HEK293 (cell line): Measurements from ENCODE around the gene PTPRG.

Source experiments
- CTCF ChIA-PET: fragments of 350-600 bp; formaldehyde crosslinking; extraction: SDS; loops from one replicate; lab custom pipeline; 2021; ENCODE audit warnings: antibody characterized with exemption; lab: Yijun Ruan, JAX
- POLR2A ChIA-PET: fragments of 300-600 bp; formaldehyde crosslinking; extraction: SDS; loops from one replicate; lab custom pipeline; 2020; ENCODE audit warnings: antibody characterized with exemption, inconsistent platforms; lab: Yijun Ruan, JAX
- H3K27ac ChIP-seq: fragments of 200-500 bp; sonication (Bioruptor generic); 2 replicates; pipeline ENCODE4 v1.5.1; 2014; ENCODE audit warnings: low read depth, low read length, control low read depth, inconsistent platforms; ENCODE audit errors: extremely low read depth
- H3K36me3 ChIP-seq, 2 experiments: fragments of 200-500 bp in 1 of 2; sonication (Bioruptor generic) in 1 of 2; 1 replicate in 1 of 2; 2 replicates in 1 of 2; pipeline ENCODE4 v1.5.1; 2014 to 2017; ENCODE audit warnings: inconsistent platforms in 2 of 2, low read length in 2 of 2; ENCODE audit not compliant: control insufficient read depth in 2 of 2, insufficient read depth in 1 of 2
- H3K4me1 ChIP-seq: fragments of 200-500 bp; sonication (Bioruptor generic); 2 replicates; pipeline ENCODE4 v1.5.1; 2014; ENCODE audit warnings: mild to moderate bottlenecking, low read length, inconsistent platforms; ENCODE audit not compliant: control insufficient read depth, insufficient read depth
- H3K4me3 ChIP-seq: 2 replicates; pipeline ENCODE4 v1.5.1; 2011; ENCODE audit warnings: low read depth, mild to moderate bottlenecking, control low read depth, low read length, moderate library complexity
- H3K9me3 ChIP-seq: fragments of 200-500 bp; sonication (Bioruptor generic); 2 replicates; pipeline ENCODE4 v1.5.1; 2014; ENCODE audit warnings: low read depth, low read length, inconsistent platforms; ENCODE audit not compliant: control insufficient read depth, insufficient read depth
- FEZF1 ChIP-seq: fragments of 450-650 bp; formaldehyde crosslinking; IDR thresholded peaks from 2 replicates; pipeline ENCODE4 v1.5.1; 2016; ENCODE audit warnings: missing biosample characterization, missing genetic modification characterization
- GLI2 ChIP-seq: fragments of 450-650 bp; formaldehyde crosslinking; IDR thresholded peaks from 2 replicates; pipeline ENCODE4; 2017; ENCODE audit warnings: missing biosample characterization, missing genetic modification characterization, low read depth, borderline replicate concordance
- GLIS2 ChIP-seq: fragments of 450-650 bp; formaldehyde crosslinking; IDR thresholded peaks from 2 replicates; pipeline ENCODE4 v1.5.1; 2016; ENCODE audit warnings: missing biosample characterization, missing genetic modification characterization
- KLF16 ChIP-seq: fragments of 450-650 bp; formaldehyde crosslinking; IDR thresholded peaks from 2 replicates; pipeline ENCODE4 v1.5.1; 2017; ENCODE audit warnings: missing biosample characterization, missing genetic modification characterization
- KLF7 ChIP-seq: fragments of 450-650 bp; formaldehyde crosslinking; IDR thresholded peaks from 2 replicates; pipeline ENCODE4 v1.5.1; 2016; ENCODE audit warnings: missing biosample characterization, missing genetic modification characterization, borderline replicate concordance
- MEIS1 ChIP-seq: sonication (generic); formaldehyde crosslinking; IDR thresholded peaks from 2 replicates; pipeline ENCODE4 v1.8.1; 2022; ENCODE audit warnings: missing genetic modification reagents, mild to moderate bottlenecking, borderline replicate concordance
- MZF1 ChIP-seq: fragments of 450-650 bp; formaldehyde crosslinking; IDR thresholded peaks from 2 replicates; pipeline ENCODE4 v1.5.1; 2017; ENCODE audit warnings: missing biosample characterization, missing genetic modification characterization, borderline replicate concordance
- SP2 ChIP-seq: fragments of 450-650 bp; formaldehyde crosslinking; IDR thresholded peaks from 2 replicates; pipeline ENCODE4 v1.5.1; 2016; ENCODE audit warnings: missing biosample characterization, missing genetic modification characterization
- ZBTB20 ChIP-seq: fragments of 450-650 bp; formaldehyde crosslinking; IDR thresholded peaks from 2 replicates; pipeline ENCODE4 v1.5.1; 2016; ENCODE audit warnings: missing biosample characterization, missing genetic modification characterization
- ZNF292 ChIP-seq: fragments of 450-650 bp; formaldehyde crosslinking; IDR thresholded peaks from 2 replicates; pipeline ENCODE4 v1.5.1; 2016; ENCODE audit warnings: low read depth, missing biosample characterization, missing genetic modification characterization, borderline replicate concordance
- ZNF302 ChIP-seq: fragments of 450-650 bp; formaldehyde crosslinking; IDR thresholded peaks from 2 replicates; pipeline ENCODE4 v1.5.1; 2016; ENCODE audit warnings: missing biosample characterization, missing genetic modification characterization, low read depth
- ZNF341 ChIP-seq: fragments of 450-650 bp; formaldehyde crosslinking; IDR thresholded peaks from 2 replicates; pipeline ENCODE4; 2016; ENCODE audit warnings: low read depth, missing biosample characterization, missing genetic modification characterization
- ZNF629 ChIP-seq: fragments of 450-650 bp; formaldehyde crosslinking; IDR thresholded peaks from 2 replicates; pipeline ENCODE4 v1.5.1; 2017; ENCODE audit warnings: missing biosample characterization, missing genetic modification characterization
- ZNF701 ChIP-seq: fragments of 450-650 bp; formaldehyde crosslinking; IDR thresholded peaks from 2 replicates; pipeline ENCODE4 v1.5.1; 2016; ENCODE audit warnings: missing biosample characterization, missing genetic modification characterization
- ZNF768 ChIP-seq: fragments of 450-650 bp; formaldehyde crosslinking; IDR thresholded peaks from 2 replicates; pipeline ENCODE4 v1.5.1; 2018; ENCODE audit warnings: missing biosample characterization, mild to moderate bottlenecking, missing genetic modification characterization
- ZSCAN30 ChIP-seq: fragments of 450-650 bp; IDR thresholded peaks from 2 replicates; pipeline ENCODE4 v1.5.1; 2018; ENCODE audit warnings: missing biosample characterization, mild to moderate bottlenecking, missing genetic modification characterization, moderate library complexity
- TF ChIP-seq, protein P1 (sequence below): fragments of 450-650 bp; formaldehyde crosslinking; conservative IDR thresholded peaks from 2 replicates; pipeline ENCODE4 v1.5.1; 2016; ENCODE audit warnings: low read depth, missing biosample characterization, missing genetic modification characterization
- TF ChIP-seq, protein P2 (sequence below): fragments of 450-650 bp; formaldehyde crosslinking; conservative IDR thresholded peaks from 2 replicates; pipeline ENCODE4 v1.5.1; 2016; ENCODE audit warnings: low read depth, missing biosample characterization, missing genetic modification characterization
- TF ChIP-seq, protein P3 (sequence below): fragments of 450-650 bp; formaldehyde crosslinking; IDR thresholded peaks from 2 replicates; pipeline ENCODE4 v1.5.1; 2017; ENCODE audit warnings: missing biosample characterization, missing genetic modification characterization
- TF ChIP-seq, protein P4 (sequence below): sonication (generic); formaldehyde crosslinking; IDR thresholded peaks from 2 replicates; pipeline ENCODE4 v1.8.1; 2022; ENCODE audit warnings: mild to moderate bottlenecking, moderate library complexity, missing genetic modification reagents
- TF ChIP-seq, protein P5 (sequence below): fragments of 450-650 bp; formaldehyde crosslinking; IDR thresholded peaks from 2 replicates; pipeline ENCODE4 v1.5.1; 2016; ENCODE audit warnings: missing biosample characterization, missing genetic modification characterization
- TF ChIP-seq, protein P6 (sequence below): fragments of 450-650 bp; formaldehyde crosslinking; IDR thresholded peaks from 2 replicates; pipeline ENCODE4 v1.5.1; 2016; ENCODE audit warnings: missing biosample characterization, missing genetic modification characterization

Gene PTPRG

DNA sequence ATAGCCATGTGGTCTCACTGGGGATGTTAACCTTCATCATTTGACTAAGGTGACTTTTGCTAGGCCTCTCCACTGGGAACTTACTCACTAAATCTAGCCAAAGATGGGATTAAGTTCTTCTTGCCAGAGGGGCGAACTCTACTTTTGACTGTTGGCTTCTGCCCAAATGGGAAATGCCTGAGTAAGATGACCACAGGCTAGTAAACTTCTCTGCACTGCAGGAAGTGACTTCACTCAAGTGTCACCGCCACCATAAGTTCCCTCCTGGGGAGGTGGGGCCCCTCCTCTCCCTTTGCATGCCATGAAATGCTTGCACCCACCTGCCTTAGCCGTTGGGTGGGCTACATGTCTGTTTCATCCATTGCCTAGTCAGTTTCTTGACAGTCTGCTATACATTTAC lies 423.6 kb downstream of the PTPRG start (continued):
- TF ChIP-seq, protein P1, sequence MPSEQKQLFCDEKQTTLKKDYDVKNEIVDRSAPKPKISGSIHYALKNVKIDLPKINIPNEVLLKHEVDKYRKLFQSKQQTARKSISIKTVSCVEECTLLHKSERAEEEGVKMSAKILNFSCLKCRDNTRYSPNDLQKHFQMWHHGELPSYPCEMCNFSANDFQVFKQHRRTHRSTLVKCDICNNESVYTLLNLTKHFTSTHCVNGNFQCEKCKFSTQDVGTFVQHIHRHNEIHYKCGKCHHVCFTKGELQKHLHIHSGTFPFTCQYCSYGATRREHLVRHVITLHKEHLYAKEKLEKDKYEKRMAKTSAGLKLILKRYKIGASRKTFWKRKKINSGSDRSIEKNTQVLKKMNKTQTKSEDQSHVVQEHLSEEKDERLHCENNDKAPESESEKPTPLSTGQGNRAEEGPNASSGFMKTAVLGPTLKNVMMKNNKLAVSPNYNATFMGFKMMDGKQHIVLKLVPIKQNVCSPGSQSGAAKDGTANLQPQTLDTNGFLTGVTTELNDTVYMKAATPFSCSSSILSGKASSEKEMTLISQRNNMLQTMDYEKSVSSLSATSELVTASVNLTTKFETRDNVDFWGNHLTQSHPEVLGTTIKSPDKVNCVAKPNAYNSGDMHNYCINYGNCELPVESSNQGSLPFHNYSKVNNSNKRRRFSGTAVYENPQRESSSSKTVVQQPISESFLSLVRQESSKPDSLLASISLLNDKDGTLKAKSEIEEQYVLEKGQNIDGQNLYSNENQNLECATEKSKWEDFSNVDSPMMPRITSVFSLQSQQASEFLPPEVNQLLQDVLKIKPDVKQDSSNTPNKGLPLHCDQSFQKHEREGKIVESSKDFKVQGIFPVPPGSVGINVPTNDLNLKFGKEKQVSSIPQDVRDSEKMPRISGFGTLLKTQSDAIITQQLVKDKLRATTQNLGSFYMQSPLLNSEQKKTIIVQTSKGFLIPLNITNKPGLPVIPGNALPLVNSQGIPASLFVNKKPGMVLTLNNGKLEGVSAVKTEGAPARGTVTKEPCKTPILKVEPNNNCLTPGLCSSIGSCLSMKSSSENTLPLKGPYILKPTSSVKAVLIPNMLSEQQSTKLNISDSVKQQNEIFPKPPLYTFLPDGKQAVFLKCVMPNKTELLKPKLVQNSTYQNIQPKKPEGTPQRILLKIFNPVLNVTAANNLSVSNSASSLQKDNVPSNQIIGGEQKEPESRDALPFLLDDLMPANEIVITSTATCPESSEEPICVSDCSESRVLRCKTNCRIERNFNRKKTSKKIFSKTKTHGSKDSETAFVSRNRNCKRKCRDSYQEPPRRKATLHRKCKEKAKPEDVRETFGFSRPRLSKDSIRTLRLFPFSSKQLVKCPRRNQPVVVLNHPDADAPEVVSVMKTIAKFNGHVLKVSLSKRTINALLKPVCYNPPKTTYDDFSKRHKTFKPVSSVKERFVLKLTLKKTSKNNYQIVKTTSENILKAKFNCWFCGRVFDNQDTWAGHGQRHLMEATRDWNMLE (tag by site-specific recombination): peak; percentile 61
- TF ChIP-seq, protein P2, sequence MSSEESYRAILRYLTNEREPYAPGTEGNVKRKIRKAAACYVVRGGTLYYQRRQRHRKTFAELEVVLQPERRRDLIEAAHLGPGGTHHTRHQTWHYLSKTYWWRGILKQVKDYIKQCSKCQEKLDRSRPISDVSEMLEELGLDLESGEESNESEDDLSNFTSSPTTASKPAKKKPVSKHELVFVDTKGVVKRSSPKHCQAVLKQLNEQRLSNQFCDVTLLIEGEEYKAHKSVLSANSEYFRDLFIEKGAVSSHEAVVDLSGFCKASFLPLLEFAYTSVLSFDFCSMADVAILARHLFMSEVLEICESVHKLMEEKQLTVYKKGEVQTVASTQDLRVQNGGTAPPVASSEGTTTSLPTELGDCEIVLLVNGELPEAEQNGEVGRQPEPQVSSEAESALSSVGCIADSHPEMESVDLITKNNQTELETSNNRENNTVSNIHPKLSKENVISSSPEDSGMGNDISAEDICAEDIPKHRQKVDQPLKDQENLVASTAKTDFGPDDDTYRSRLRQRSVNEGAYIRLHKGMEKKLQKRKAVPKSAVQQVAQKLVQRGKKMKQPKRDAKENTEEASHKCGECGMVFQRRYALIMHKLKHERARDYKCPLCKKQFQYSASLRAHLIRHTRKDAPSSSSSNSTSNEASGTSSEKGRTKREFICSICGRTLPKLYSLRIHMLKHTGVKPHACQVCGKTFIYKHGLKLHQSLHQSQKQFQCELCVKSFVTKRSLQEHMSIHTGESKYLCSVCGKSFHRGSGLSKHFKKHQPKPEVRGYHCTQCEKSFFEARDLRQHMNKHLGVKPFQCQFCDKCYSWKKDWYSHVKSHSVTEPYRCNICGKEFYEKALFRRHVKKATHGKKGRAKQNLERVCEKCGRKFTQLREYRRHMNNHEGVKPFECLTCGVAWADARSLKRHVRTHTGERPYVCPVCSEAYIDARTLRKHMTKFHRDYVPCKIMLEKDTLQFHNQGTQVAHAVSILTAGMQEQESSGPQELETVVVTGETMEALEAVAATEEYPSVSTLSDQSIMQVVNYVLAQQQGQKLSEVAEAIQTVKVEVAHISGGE: peak; percentile 72
- 0 out of 2 replicates have a peak, but pooled peaks have one; percentile 46 for TF ChIP-seq MZF1 (tag by site-specific recombination)
- TF ChIP-seq ZBTB20 (tag by site-specific recombination): peak; percentile 19; the same call in 1 of the 2 replicates
- TF ChIP-seq KLF7 (tag by site-specific recombination): no peak
- peak; percentile 37; the same call in 1 of the 2 replicates for TF ChIP-seq ZNF629
- TF ChIP-seq SP2 (tag by site-specific recombination): no peak
- TF ChIP-seq ZNF292: no peak
- TF ChIP-seq FEZF1: peak; percentile 89
- no peak for TF ChIP-seq ZNF701 (tag by site-specific recombination)
- TF ChIP-seq, protein P3, sequence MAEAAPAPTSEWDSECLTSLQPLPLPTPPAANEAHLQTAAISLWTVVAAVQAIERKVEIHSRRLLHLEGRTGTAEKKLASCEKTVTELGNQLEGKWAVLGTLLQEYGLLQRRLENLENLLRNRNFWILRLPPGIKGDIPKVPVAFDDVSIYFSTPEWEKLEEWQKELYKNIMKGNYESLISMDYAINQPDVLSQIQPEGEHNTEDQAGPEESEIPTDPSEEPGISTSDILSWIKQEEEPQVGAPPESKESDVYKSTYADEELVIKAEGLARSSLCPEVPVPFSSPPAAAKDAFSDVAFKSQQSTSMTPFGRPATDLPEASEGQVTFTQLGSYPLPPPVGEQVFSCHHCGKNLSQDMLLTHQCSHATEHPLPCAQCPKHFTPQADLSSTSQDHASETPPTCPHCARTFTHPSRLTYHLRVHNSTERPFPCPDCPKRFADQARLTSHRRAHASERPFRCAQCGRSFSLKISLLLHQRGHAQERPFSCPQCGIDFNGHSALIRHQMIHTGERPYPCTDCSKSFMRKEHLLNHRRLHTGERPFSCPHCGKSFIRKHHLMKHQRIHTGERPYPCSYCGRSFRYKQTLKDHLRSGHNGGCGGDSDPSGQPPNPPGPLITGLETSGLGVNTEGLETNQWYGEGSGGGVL (tag by site-specific recombination): peak; percentile 68

DNA sequence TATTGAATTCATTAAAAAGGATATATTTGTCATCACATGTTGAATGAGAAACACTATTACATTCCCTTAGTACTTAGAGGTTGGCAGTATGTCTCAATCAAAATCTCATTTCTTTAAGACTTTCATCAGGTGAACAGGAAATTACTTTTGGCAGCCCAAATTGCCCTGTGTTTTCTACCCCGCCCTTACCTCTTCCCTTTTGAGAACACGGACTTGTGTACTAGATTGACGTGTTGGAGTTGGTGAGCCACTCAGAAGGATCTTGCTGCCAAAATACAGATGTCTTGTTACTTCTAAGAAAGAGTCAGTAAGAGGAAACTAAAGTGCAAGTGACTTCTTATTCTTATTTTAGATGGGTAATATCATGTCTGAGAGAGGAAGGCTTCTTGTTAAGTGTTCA lies 425.1 kb downstream of the PTPRG start:
- peaks cover 0 to 1% of the 10 kb centered on the region in 2 experiments; a peak in 1 of 3 replicates for H3K36me3 ChIP-seq
- no peak overlapping the region for H3K27ac ChIP-seq
- ChIA-PET CTCF (no interaction called here), POLR2A (no interaction called here)
- no peaks in the 10 kb centered on the region for H3K9me3 ChIP-seq
- H3K4me1 ChIP-seq: peaks cover 5% of the 10 kb centered on the region; the same call in 1 of the 2 replicates
- no peak overlapping the region for H3K4me3 ChIP-seq
- TF ChIP-seq GLI2 (tag by site-specific recombination) (no peak), GLIS2 (tag by site-specific recombination) (no peak), ZNF768 (no peak), MEIS1 (no peak), ZNF341 (tag by site-specific recombination) (no peak), ZSCAN30 (tag by site-specific recombination) (no peak), ZNF302 (tag by site-specific recombination) (no peak), KLF16 (no peak)
- TF ChIP-seq, protein P4, sequence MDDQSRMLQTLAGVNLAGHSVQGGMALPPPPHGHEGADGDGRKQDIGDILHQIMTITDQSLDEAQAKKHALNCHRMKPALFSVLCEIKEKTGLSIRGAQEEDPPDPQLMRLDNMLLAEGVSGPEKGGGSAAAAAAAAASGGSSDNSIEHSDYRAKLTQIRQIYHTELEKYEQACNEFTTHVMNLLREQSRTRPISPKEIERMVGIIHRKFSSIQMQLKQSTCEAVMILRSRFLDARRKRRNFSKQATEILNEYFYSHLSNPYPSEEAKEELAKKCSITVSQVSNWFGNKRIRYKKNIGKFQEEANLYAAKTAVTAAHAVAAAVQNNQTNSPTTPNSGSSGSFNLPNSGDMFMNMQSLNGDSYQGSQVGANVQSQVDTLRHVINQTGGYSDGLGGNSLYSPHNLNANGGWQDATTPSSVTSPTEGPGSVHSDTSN (CRISPR knock-in tag): no peak
- TF ChIP-seq, protein P5, sequence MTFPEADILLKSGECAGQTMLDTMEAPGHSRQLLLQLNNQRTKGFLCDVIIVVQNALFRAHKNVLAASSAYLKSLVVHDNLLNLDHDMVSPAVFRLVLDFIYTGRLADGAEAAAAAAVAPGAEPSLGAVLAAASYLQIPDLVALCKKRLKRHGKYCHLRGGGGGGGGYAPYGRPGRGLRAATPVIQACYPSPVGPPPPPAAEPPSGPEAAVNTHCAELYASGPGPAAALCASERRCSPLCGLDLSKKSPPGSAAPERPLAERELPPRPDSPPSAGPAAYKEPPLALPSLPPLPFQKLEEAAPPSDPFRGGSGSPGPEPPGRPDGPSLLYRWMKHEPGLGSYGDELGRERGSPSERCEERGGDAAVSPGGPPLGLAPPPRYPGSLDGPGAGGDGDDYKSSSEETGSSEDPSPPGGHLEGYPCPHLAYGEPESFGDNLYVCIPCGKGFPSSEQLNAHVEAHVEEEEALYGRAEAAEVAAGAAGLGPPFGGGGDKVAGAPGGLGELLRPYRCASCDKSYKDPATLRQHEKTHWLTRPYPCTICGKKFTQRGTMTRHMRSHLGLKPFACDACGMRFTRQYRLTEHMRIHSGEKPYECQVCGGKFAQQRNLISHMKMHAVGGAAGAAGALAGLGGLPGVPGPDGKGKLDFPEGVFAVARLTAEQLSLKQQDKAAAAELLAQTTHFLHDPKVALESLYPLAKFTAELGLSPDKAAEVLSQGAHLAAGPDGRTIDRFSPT: no peak
- TF ChIP-seq, protein P6, sequence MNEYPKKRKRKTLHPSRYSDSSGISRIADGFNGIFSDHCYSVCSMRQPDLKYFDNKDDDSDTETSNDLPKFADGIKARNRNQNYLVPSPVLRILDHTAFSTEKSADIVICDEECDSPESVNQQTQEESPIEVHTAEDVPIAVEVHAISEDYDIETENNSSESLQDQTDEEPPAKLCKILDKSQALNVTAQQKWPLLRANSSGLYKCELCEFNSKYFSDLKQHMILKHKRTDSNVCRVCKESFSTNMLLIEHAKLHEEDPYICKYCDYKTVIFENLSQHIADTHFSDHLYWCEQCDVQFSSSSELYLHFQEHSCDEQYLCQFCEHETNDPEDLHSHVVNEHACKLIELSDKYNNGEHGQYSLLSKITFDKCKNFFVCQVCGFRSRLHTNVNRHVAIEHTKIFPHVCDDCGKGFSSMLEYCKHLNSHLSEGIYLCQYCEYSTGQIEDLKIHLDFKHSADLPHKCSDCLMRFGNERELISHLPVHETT (tag by site-specific recombination): no peak
